Endodermal cell (in vitro differentiated cells): ENCODE data around the gene MAST1. TPM values are rescaled to one million over a fixed set of nuclear protein-coding genes. Genes with fewer than 3 reads are reported as not detected.
A peak's percentile ranks its signal among the peaks of the same experiment; 100 is the strongest.

Experiments used
- DNase-seq: peaks from one replicate; pipeline ENCODE4 v3.0.0-alpha.2; 2017
- H3K27ac ChIP-seq: 2 replicates; pipeline ENCODE4 v1.5.1; 2013; ENCODE audit warnings: mild to moderate bottlenecking, low read depth, low read length, moderate library complexity
- H3K27me3 ChIP-seq: 2 replicates; pipeline ENCODE4 v1.6.1; 2013; ENCODE audit warnings: mild to moderate bottlenecking, low read length, moderate library complexity; ENCODE audit not compliant: insufficient read depth, control insufficient read depth, poor library complexity, severe bottlenecking
- H3K36me3 ChIP-seq: 2 replicates; pipeline ENCODE4 v1.7.0; 2013; ENCODE audit warnings: mild to moderate bottlenecking, low read length, moderate library complexity; ENCODE audit not compliant: control insufficient read depth, insufficient read depth
- H3K4me1 ChIP-seq: one replicate; pipeline ENCODE4 v1.7.0; 2013; ENCODE audit warnings: low read length; ENCODE audit not compliant: control insufficient read depth, insufficient read depth
- H3K4me3 ChIP-seq: 2 replicates; pipeline ENCODE4 v1.5.1; 2013; ENCODE audit warnings: mild to moderate bottlenecking, low read length, moderate library complexity
- H3K9ac ChIP-seq: 2 replicates; pipeline ENCODE4 v1.6.1; 2013; ENCODE audit warnings: mild to moderate bottlenecking, low read length, moderate library complexity; ENCODE audit not compliant: poor library complexity, severe bottlenecking; ENCODE audit errors: extremely low read depth
- H3K9me3 ChIP-seq: 2 replicates; pipeline ENCODE4 v1.6.1; 2013; ENCODE audit warnings: mild to moderate bottlenecking, low read length, moderate library complexity; ENCODE audit not compliant: control insufficient read depth
- H3K27ac Mint-ChIP-seq: 2 replicates; pipeline ENCODE4 v1.8.0; 2020; ENCODE audit warnings: mixed read lengths
- H3K27me3 Mint-ChIP-seq: 2 replicates; pipeline ENCODE4 v1.8.0; 2021; ENCODE audit warnings: mild to moderate bottlenecking, mixed read lengths; ENCODE audit not compliant: insufficient read depth
- H3K36me3 Mint-ChIP-seq: 2 replicates; pipeline ENCODE4 v1.8.0; 2020; ENCODE audit warnings: low read depth, mixed read lengths
- H3K4me1 Mint-ChIP-seq: 2 replicates; pipeline ENCODE4 v1.8.0; 2020; ENCODE audit warnings: mixed read lengths
- H3K4me3 Mint-ChIP-seq: 2 replicates; pipeline ENCODE4 v1.8.0; 2020; ENCODE audit warnings: mild to moderate bottlenecking, moderate library complexity, mixed read lengths
- H3K9me3 Mint-ChIP-seq: 2 replicates; pipeline ENCODE4 v1.8.0; 2020; ENCODE audit warnings: mild to moderate bottlenecking, mixed read lengths
- WGBS, 2 experiments: methylation state at CpG; one replicate each; pipeline versions ENCODE4 v1.1.5 to v1.1.7; 2013; ENCODE audit warnings: missing lambda C conversion rate in 2 of 2, mixed read lengths in 1 of 2; ENCODE audit not compliant: insufficient coverage in 1 of 2, insufficient read length in 1 of 2; 5-methylcytosine and 5-hydroxymethylcytosine counted together
- total RNA-seq, 2 donors: library from RNA; stranded (reverse); fragmentation: NEBNext Ultra II Directional in 1 of 2; extraction: Animal tissue kit (Norgen Biotek cat#: 25700) in 1 of 2; gene quantifications; 2 replicates in 1 of 2; 3 replicates in 1 of 2; pipeline ENCODE4 v1.2.1, GENCODE V29; 2021
- TF ChIP-seq, protein P1 (sequence below): fragments of 200-600 bp; sonication (generic); conservative IDR thresholded peaks from 2 replicates; pipeline ENCODE4 v1.5.0; 2021; ENCODE audit warnings: antibody characterized with exemption, mild to moderate bottlenecking

Gene MAST1
- total RNA-seq, 2 donors from 2014 or later = 6.9 to 18.5 TPM

DNA sequence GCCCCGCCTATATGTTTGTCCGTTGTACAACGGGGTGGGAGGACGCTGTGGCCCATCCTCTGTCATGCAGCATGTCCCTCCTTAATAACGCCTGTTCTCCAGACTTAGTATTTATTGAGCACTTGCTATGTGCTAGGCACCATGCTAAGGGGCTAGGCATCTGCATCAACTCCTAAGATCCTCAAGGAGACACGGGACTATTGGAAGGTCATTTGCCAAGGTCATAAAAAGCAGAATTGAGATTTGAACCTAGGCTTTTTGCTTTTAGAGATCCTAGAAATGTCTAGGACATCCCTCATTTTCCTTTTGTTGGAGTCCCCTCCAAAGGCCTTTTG, 1.8 kb upstream of the MAST1 start:
- Histone ChIP-seq H3K27ac (no peak overlapping the region), H3K36me3 (no peaks in the 10 kb centered on the region), H3K9ac (no peak overlapping the region), H3K4me1 (no peaks in the 10 kb centered on the region), H3K9me3 (no peaks in the 10 kb centered on the region), H3K27me3 (peaks cover 67% of the 10 kb centered on the region), H3K4me3 (no peak overlapping the region)
- peaks cover 4% of the 10 kb centered on the region for H3K4me1 Mint-ChIP-seq
- H3K9me3 Mint-ChIP-seq = no peaks in the 10 kb centered on the region
- WGBS, 2 experiments = 22 to 25% methylated on average over 5 to 6 of the region's 6 CpGs
- DNase-seq = no peak
- no peaks in the 10 kb centered on the region for H3K36me3 Mint-ChIP-seq
- H3K27ac Mint-ChIP-seq = no peak overlapping the region
- H3K4me3 Mint-ChIP-seq = no peak overlapping the region
- H3K27me3 Mint-ChIP-seq = peaks cover 84% of the 10 kb centered on the region
- TF ChIP-seq, protein P1, sequence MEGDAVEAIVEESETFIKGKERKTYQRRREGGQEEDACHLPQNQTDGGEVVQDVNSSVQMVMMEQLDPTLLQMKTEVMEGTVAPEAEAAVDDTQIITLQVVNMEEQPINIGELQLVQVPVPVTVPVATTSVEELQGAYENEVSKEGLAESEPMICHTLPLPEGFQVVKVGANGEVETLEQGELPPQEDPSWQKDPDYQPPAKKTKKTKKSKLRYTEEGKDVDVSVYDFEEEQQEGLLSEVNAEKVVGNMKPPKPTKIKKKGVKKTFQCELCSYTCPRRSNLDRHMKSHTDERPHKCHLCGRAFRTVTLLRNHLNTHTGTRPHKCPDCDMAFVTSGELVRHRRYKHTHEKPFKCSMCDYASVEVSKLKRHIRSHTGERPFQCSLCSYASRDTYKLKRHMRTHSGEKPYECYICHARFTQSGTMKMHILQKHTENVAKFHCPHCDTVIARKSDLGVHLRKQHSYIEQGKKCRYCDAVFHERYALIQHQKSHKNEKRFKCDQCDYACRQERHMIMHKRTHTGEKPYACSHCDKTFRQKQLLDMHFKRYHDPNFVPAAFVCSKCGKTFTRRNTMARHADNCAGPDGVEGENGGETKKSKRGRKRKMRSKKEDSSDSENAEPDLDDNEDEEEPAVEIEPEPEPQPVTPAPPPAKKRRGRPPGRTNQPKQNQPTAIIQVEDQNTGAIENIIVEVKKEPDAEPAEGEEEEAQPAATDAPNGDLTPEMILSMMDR = no peak

DNA sequence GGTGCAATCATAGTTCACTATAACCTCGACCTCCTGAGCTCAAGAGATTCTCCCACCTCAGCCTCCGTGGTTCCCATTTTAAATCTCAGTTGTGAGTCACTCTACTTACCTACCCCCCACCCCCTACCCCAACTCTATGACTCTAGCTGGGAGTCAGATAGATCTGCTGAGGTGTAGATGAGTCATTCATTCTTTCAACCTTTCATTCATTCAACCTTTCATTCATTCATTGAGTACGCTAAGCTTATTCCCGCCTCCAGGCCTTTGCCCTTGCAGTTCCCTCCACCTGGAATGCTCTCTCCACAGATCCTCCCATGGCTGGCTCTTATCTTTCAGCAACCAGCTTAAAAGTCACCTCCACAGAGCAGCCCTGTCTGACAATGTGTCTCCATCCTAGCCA, 1.1 kb upstream of the MAST1 start:
- 65 to 72% methylated on average over 3 to 4 of the region's 4 CpGs for WGBS, 2 experiments
- TF ChIP-seq, protein P1 = no peak
- Mint-ChIP-seq H3K9me3 (no peaks in the 10 kb centered on the region), H3K4me1 (peaks cover 4% of the 10 kb centered on the region), H3K36me3 (no peaks in the 10 kb centered on the region), H3K4me3 (no peak overlapping the region), H3K27ac (no peak overlapping the region), H3K27me3 (peaks cover 82% of the 10 kb centered on the region)
- Histone ChIP-seq H3K4me3 (no peak overlapping the region), H3K4me1 (no peaks in the 10 kb centered on the region), H3K36me3 (no peaks in the 10 kb centered on the region), H3K27ac (no peak overlapping the region), H3K9ac (no peak overlapping the region), H3K9me3 (no peaks in the 10 kb centered on the region), H3K27me3 (peaks cover 60% of the 10 kb centered on the region)
- DNase-seq = no peak

GRCh38 chr19:12838886-12839756, 806 bp downstream of the MAST1 start:
- peaks cover 4% of the 10 kb centered on the region for H3K4me1 Mint-ChIP-seq
- TF ChIP-seq, protein P1 = no peak
- H3K27ac ChIP-seq = peak overlapping the region; percentile 42
- no peak overlapping the region for H3K9ac ChIP-seq
- no peaks in the 10 kb centered on the region for H3K9me3 ChIP-seq
- H3K4me3 ChIP-seq = peak overlapping the region; percentile 71
- no peak overlapping the region for H3K27ac Mint-ChIP-seq
- no peaks in the 10 kb centered on the region for H3K9me3 Mint-ChIP-seq
- peaks cover 73% of the 10 kb centered on the region for H3K27me3 Mint-ChIP-seq
- H3K4me1 ChIP-seq = no peaks in the 10 kb centered on the region
- H3K4me3 Mint-ChIP-seq = peak overlapping the region; percentile 64
- H3K27me3 ChIP-seq = peaks cover 48% of the 10 kb centered on the region
- 42 to 77% methylated on average over 5 to 18 of the region's 21 CpGs for WGBS, 2 experiments
- peak; percentile 52 for DNase-seq
- H3K36me3 ChIP-seq = no peaks in the 10 kb centered on the region
- H3K36me3 Mint-ChIP-seq = no peaks in the 10 kb centered on the region
